AG04450 (cell line): ENCODE data around the gene HOXC10. TPM values are rescaled to one million over a fixed set of nuclear protein-coding genes. Genes with fewer than 3 reads are reported as not detected.

Source experiments
- CTCF ChIA-PET: fragments of 300-600, 350-600 bp; formaldehyde crosslinking; extraction: SDS; loops from one replicate; lab custom pipeline; 2022; ENCODE audit warnings: antibody characterized with exemption, inconsistent platforms; lab: Charles Lee
- POLR2A ChIA-PET: fragments of 350-600 bp; formaldehyde crosslinking; extraction: SDS; loops from one replicate; lab custom pipeline; 2021; ENCODE audit warnings: antibody characterized with exemption, inconsistent platforms; lab: Yijun Ruan, JAX
- DNase-seq: peaks from one replicate; pipeline ENCODE4 v3.0.0-alpha.2; 2011; ENCODE audit warnings: low read depth, low spot score
- H3K27ac ChIP-seq: one replicate; pipeline ENCODE4 v1.5.1; 2012; ENCODE audit warnings: low read depth, low read length, control low read depth
- H3K27me3 ChIP-seq: one replicate; pipeline ENCODE4 v1.6.0; 2012; ENCODE audit warnings: low read length; ENCODE audit not compliant: control insufficient read depth, insufficient read depth
- H3K4me3 ChIP-seq: 2 replicates; pipeline ENCODE4 v1.5.1; 2011; ENCODE audit warnings: mild to moderate bottlenecking, low read depth, low read length, control low read depth
- H3K9me3 ChIP-seq: 2 replicates; pipeline ENCODE4 v1.5.1; 2012; ENCODE audit warnings: low read length; ENCODE audit not compliant: control insufficient read depth, insufficient read depth
- polyA plus RNA-seq: library from polyadenylated mRNA; depleted of rRNA; stranded (reverse); fragments of >200 nt; gene quantifications from 2 replicates; pipeline ENCODE4 v1.2.3, GENCODE V29; 2011
- TF ChIP-seq, protein P1 (sequence below): IDR thresholded peaks from 2 replicates; pipeline ENCODE4 v1.5.1; 2011; ENCODE audit warnings: low read depth, low read length, control low read depth, inconsistent platforms

HOXC10 gene
- polyA plus RNA-seq, 1 experiment: not detected

DNA sequence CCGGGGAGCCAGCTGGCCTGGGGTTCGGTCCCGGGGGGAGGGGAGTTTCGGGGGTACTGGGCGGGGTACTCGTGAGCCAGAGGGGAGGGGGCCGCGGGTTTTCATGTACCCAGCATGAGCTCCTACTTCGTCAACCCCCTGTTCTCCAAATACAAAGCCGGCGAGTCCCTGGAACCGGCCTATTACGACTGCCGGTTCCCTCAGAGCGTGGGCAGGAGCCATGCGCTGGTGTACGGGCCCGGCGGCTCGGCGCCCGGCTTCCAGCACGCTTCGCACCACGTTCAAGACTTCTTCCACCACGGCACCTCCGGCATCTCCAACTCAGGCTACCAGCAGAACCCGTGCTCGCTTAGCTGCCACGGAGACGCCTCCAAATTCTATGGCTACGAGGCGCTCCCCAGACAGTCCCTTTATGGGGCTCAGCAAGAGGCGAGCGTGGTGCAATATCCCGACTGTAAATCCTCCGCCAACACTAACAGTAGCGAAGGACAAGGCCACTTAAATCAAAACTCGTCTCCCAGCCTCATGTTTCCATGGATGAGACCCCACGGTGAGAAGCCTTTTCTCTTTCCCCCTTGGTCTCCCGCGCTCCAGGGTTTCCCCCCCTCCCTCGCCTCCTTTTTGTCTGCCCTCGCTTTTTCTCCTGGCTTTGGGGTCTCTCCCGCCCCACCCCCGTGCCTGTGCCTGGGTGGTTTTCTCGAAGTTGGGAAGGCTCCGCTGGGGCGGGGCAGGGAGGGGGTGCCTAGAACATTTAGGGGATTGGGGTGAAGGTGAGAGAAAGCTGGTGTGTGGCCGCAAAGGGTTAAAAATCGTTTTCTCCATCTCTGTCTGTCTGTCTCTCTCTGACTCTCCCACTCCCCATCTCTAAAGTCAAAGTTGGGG lies 24.5 kb downstream of the HOXC10 start:
- POLR2A ChIA-PET: interaction anchor here (0.6 to 0.7 kb wide), 3 partner anchors 172 to 182 kb away, joined by 3 to 7 read pairs (median 6); no protein-coding TSS in a partner anchor
- CTCF ChIA-PET: interaction anchor here (0.6 to 7.8 kb wide), 9 partner anchors 14 to 205 kb away, joined by 3 to 163 read pairs (median 4); no protein-coding TSS in a partner anchor
- DNase-seq: no peak
- Histone ChIP-seq H3K27me3 (peaks cover 92% of the 10 kb centered on the region), H3K4me3 (no peak overlapping the region), H3K27ac (no peak overlapping the region), H3K9me3 (peaks cover 3% of the 10 kb centered on the region; the same call in 1 of the 2 replicates)
- TF ChIP-seq, protein P1, sequence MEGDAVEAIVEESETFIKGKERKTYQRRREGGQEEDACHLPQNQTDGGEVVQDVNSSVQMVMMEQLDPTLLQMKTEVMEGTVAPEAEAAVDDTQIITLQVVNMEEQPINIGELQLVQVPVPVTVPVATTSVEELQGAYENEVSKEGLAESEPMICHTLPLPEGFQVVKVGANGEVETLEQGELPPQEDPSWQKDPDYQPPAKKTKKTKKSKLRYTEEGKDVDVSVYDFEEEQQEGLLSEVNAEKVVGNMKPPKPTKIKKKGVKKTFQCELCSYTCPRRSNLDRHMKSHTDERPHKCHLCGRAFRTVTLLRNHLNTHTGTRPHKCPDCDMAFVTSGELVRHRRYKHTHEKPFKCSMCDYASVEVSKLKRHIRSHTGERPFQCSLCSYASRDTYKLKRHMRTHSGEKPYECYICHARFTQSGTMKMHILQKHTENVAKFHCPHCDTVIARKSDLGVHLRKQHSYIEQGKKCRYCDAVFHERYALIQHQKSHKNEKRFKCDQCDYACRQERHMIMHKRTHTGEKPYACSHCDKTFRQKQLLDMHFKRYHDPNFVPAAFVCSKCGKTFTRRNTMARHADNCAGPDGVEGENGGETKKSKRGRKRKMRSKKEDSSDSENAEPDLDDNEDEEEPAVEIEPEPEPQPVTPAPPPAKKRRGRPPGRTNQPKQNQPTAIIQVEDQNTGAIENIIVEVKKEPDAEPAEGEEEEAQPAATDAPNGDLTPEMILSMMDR: no peak

DNA sequence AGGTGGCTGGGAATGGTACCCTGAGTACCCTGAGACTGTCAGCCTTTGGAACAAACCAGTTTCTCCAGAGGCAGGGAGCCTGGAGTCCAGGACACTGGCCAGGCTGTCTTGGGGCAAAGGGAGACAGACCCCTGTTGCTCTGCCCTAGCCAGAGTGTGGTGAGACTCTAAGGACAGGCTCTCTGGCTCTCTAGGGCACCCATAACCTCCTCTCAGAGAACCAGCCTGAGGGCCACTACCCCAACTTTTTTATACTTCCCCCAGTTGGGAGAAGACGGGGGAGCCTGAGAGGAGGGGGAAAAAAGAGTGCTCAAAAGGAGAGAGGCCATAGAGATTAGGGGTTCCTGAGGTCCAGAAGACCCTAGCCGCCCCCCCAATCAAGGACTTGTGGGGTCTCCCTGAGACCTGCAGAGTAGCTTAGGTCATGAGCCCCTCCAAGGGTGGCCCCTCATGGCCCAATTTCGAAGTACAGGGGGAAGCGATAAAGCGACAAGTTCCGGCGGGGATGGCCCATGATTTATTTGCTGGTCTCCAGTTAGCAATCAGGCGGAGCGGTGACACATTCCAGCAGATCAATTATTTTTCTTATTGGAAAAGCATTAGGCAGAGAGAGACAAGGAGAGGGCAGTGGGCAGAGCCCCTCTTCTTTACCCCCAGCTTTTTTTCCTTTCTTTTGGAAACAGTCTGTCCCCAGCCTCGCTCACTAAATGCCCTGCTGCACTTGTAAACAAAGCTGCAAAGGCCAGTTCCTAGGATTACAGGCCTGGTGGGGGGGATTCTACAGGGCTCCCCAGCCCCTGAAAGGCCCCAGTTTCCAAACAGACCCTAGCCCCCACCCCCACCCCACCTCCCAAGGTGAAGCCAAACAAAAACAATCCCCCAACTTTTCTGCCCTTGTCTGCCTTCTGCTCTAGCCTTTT lies 25.4 kb downstream of the HOXC10 start:
- H3K9me3 ChIP-seq: peaks cover 3% of the 10 kb centered on the region; the same call in 1 of the 2 replicates
- ChIA-PET POLR2A (no interaction called here), CTCF (interaction anchor here (1.2 to 6.6 kb wide), 4 partner anchors 181 to 204 kb away, joined by 3 to 163 read pairs (median 6); no protein-coding TSS in a partner anchor)
- no peak overlapping the region for H3K27ac ChIP-seq
- H3K27me3 ChIP-seq: peaks cover 92% of the 10 kb centered on the region
- TF ChIP-seq, protein P1: no peak
- no peak for DNase-seq
- no peak overlapping the region for H3K4me3 ChIP-seq

DNA sequence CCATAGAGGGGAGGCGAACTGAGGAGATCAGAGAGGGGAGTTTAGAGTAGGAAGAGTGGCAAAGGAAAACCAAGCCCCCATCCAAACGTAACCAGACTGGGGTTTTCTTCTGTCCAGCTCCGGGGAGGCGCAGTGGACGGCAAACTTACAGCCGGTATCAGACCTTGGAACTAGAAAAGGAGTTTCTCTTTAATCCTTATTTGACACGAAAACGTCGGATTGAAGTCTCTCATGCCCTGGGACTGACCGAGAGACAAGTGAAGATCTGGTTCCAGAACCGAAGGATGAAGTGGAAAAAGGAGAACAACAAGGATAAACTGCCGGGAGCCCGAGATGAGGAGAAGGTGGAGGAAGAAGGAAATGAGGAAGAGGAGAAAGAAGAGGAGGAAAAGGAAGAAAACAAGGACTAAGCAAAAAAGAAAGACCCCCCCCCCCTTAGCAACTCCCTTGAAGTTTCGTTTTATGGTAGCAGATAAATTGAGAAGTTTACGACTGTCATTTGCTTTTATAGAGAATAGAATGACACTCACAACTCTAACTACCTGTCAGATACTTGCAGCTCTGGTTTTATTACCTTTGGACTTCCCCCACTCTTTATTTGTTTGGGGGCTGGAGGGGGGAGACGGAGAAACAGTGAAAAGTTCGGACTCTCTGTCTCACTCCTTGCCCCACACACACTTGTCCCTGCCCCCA lies 26.2 kb downstream of the HOXC10 start:
- H3K4me3 ChIP-seq: no peak overlapping the region
- POLR2A ChIA-PET: no interaction called here
- DNase-seq: no peak
- peaks cover 93% of the 10 kb centered on the region for H3K27me3 ChIP-seq
- no peak overlapping the region for H3K27ac ChIP-seq
- H3K9me3 ChIP-seq: peaks cover 3% of the 10 kb centered on the region; the same call in 1 of the 2 replicates
- TF ChIP-seq, protein P1: no peak
- CTCF ChIA-PET: interaction anchor here (1.3 kb wide), 1 partner anchor 197 kb away, joined by 3 read pairs; no protein-coding TSS in a partner anchor

DNA sequence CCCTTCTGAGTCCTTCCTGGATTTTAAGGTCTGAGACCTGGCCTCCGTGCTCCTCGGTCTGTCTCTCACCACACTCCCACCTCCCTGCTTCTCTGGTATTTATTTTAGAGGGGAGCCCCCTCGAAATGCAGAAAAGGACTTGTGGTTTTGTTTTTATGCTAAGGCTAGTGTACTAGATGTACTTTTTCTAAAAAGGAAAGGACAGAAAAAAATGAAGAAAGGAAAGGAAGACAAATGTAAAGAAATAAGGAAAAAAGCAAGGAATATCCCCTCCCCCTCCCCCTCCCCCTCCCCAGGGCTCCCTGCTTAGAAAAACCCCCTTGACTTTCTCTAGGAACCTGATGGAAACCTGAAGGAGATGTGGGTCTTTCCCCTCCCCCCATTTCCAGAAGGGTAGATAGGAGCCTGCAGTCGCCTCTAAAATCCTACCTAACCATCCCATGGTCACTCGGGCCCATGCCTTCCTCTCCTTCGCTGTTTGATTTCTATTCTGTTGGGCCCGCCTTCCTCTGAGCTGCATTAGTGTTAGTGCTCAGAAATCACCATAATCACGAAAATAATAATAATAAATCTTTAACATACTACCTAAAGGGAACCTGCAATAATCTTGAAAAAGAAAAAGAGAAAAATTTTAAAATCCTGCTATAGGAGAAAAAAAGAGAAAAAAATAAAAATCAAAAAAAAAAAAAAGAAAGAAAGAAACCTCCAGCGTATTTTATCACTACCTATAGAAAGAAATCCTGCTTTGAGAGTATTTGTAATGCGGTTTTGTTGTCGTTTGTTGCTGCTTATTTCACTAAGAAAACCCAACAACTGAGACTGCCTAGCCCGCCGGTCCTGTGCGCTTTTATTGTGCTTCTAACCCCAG lies 27.0 kb downstream of the HOXC10 start:
- no peak overlapping the region for H3K4me3 ChIP-seq
- CTCF ChIA-PET: interaction anchor here (1.3 kb wide), 1 partner anchor 203 kb away, joined by 5 read pairs; no protein-coding TSS in a partner anchor
- TF ChIP-seq, protein P1: no peak
- no peak overlapping the region for H3K27ac ChIP-seq
- no peak for DNase-seq
- H3K9me3 ChIP-seq: peaks cover 3% of the 10 kb centered on the region; the same call in 1 of the 2 replicates
- POLR2A ChIA-PET: no interaction called here
- peaks cover 93% of the 10 kb centered on the region for H3K27me3 ChIP-seq
